ENCODE results near the gene SIGLEC12.
"Not testable (repeated sequence)": the region's sequence is repeated elsewhere in the genome, so short reads cannot be mapped to it uniquely, and the experiment has no call there.

SIGLEC12 gene

GRCh38 chr19:51514866-51515481 lies 13.4 kb upstream of the SIGLEC12 start:
- Histone ChIP-seq H3K27ac (ENCODE audit: low read length) (no peak overlapping the region), H3K4me3 (ENCODE audit: low read depth in 1 of 2, low read length in 2 of 2) (no peak overlapping the region), H3K36me3 (ENCODE audit: control insufficient read depth in 1 of 2, insufficient read depth in 2 of 2, low read length in 2 of 2) (no peaks in the 10 kb centered on the region), H3K9me3 (ENCODE audit: control insufficient read depth in 1 of 2, low read length in 2 of 2) (no peaks in the 10 kb centered on the region), H3K27me3 (ENCODE audit: low read depth, low read length) (no peaks in the 10 kb centered on the region), H3K4me1 (ENCODE audit: control insufficient read depth in 1 of 2, insufficient read depth in 2 of 2, low read length in 2 of 2) (no peaks in the 10 kb centered on the region)

- no peak overlapping the region for H3K4me3 ChIP-seq (ENCODE audit: low read depth in 1 of 2, low read length in 2 of 2)
- no peak overlapping the region for H3K27ac ChIP-seq (ENCODE audit: low read length)
- H3K36me3 ChIP-seq (ENCODE audit: control insufficient read depth in 1 of 2, insufficient read depth in 2 of 2, low read length in 2 of 2), result no peaks in the 10 kb centered on the region
- H3K27me3 ChIP-seq (ENCODE audit: low read depth, low read length), result no peaks in the 10 kb centered on the region
- H3K9me3 ChIP-seq (ENCODE audit: control insufficient read depth in 1 of 2, low read length in 2 of 2), result no peaks in the 10 kb centered on the region
- H3K4me1 ChIP-seq (ENCODE audit: control insufficient read depth in 1 of 2, insufficient read depth in 2 of 2, low read length in 2 of 2), result no peaks in the 10 kb centered on the region
These were observed 12.4 kb upstream of the SIGLEC12 start for GRCh38 chr19:51513968-51514367.

GRCh38 chr19:51511353-51511752 lies 9.8 kb upstream of the SIGLEC12 start:
- H3K4me1 ChIP-seq (ENCODE audit: control insufficient read depth in 1 of 2, insufficient read depth in 2 of 2, low read length in 2 of 2), result no peaks in the 10 kb centered on the region
- no peaks in the 10 kb centered on the region for H3K9me3 ChIP-seq (ENCODE audit: control insufficient read depth in 1 of 2, low read length in 2 of 2)
- H3K4me3 ChIP-seq (ENCODE audit: low read depth in 1 of 2, low read length in 2 of 2), result no peak overlapping the region

GRCh38 chr19:51509823-51510660 lies 8.4 kb upstream of the SIGLEC12 start:
- no peak overlapping the region for H3K27ac ChIP-seq (ENCODE audit: low read length)
- no peaks in the 10 kb centered on the region for H3K36me3 ChIP-seq (ENCODE audit: control insufficient read depth in 1 of 2, insufficient read depth in 2 of 2, low read length in 2 of 2)
- no peaks in the 10 kb centered on the region for H3K4me1 ChIP-seq (ENCODE audit: control insufficient read depth in 1 of 2, insufficient read depth in 2 of 2, low read length in 2 of 2)
- no peak overlapping the region for H3K4me3 ChIP-seq (ENCODE audit: low read depth in 1 of 2, low read length in 2 of 2)
- no peaks in the 10 kb centered on the region for H3K27me3 ChIP-seq (ENCODE audit: low read depth, low read length)
- no peaks in the 10 kb centered on the region for H3K9me3 ChIP-seq (ENCODE audit: control insufficient read depth in 1 of 2, low read length in 2 of 2)

More at GRCh38 chr19:51511353-51511752, 9.8 kb upstream of the SIGLEC12 start:
- Histone ChIP-seq H3K27me3 (ENCODE audit: low read depth, low read length) (no peaks in the 10 kb centered on the region), H3K36me3 (ENCODE audit: control insufficient read depth in 1 of 2, insufficient read depth in 2 of 2, low read length in 2 of 2) (no peaks in the 10 kb centered on the region), H3K27ac (ENCODE audit: low read length) (no peak overlapping the region)

GRCh38 chr19:51508059-51508733 lies 6.6 kb upstream of the SIGLEC12 start:
- H3K4me1 ChIP-seq (ENCODE audit: control insufficient read depth in 1 of 2, insufficient read depth in 2 of 2, low read length in 2 of 2), result no peaks in the 10 kb centered on the region
- H3K4me3 ChIP-seq (ENCODE audit: low read depth in 1 of 2, low read length in 2 of 2), result no peak overlapping the region
- no peaks in the 10 kb centered on the region for H3K27me3 ChIP-seq (ENCODE audit: low read depth, low read length)
- no peak overlapping the region for H3K27ac ChIP-seq (ENCODE audit: low read length)
- peaks cover 0 to 2% of the 10 kb centered on the region in 2 donors for H3K9me3 ChIP-seq (ENCODE audit: control insufficient read depth in 1 of 2, low read length in 2 of 2)
- H3K36me3 ChIP-seq (ENCODE audit: control insufficient read depth in 1 of 2, insufficient read depth in 2 of 2, low read length in 2 of 2), result no peaks in the 10 kb centered on the region

- no peaks in the 10 kb centered on the region for H3K4me1 ChIP-seq (ENCODE audit: control insufficient read depth in 1 of 2, insufficient read depth in 2 of 2, low read length in 2 of 2)
- no peak overlapping the region for H3K4me3 ChIP-seq (ENCODE audit: low read depth in 1 of 2, low read length in 2 of 2)
- no peaks in the 10 kb centered on the region for H3K27me3 ChIP-seq (ENCODE audit: low read depth, low read length)
- H3K36me3 ChIP-seq (ENCODE audit: control insufficient read depth in 1 of 2, insufficient read depth in 2 of 2, low read length in 2 of 2), result no peaks in the 10 kb centered on the region
- H3K9me3 ChIP-seq (ENCODE audit: control insufficient read depth in 1 of 2, low read length in 2 of 2), result peaks cover 0 to 2% of the 10 kb centered on the region in 2 donors
- H3K27ac ChIP-seq (ENCODE audit: low read length), result no peak overlapping the region
These were observed 6.0 kb upstream of the SIGLEC12 start for GRCh38 chr19:51507640-51508058.

- Histone ChIP-seq H3K4me3 (ENCODE audit: low read depth in 1 of 2, low read length in 2 of 2) (no peak overlapping the region), H3K36me3 (ENCODE audit: control insufficient read depth in 1 of 2, insufficient read depth in 2 of 2, low read length in 2 of 2) (no peaks in the 10 kb centered on the region), H3K9me3 (ENCODE audit: control insufficient read depth in 1 of 2, low read length in 2 of 2) (peaks cover 0 to 2% of the 10 kb centered on the region in 2 donors), H3K27me3 (ENCODE audit: low read depth, low read length) (no peaks in the 10 kb centered on the region), H3K27ac (ENCODE audit: low read length) (no peak overlapping the region), H3K4me1 (ENCODE audit: control insufficient read depth in 1 of 2, insufficient read depth in 2 of 2, low read length in 2 of 2) (no peaks in the 10 kb centered on the region)
These were observed 5.6 kb upstream of the SIGLEC12 start for GRCh38 chr19:51507192-51507591.

- Histone ChIP-seq H3K36me3 (ENCODE audit: control insufficient read depth in 1 of 2, insufficient read depth in 2 of 2, low read length in 2 of 2) (no peaks in the 10 kb centered on the region), H3K9me3 (ENCODE audit: control insufficient read depth in 1 of 2, low read length in 2 of 2) (peaks cover 0 to 2% of the 10 kb centered on the region in 2 donors), H3K4me1 (ENCODE audit: control insufficient read depth in 1 of 2, insufficient read depth in 2 of 2, low read length in 2 of 2) (no peaks in the 10 kb centered on the region), H3K27ac (ENCODE audit: low read length) (no peak overlapping the region), H3K27me3 (ENCODE audit: low read depth, low read length) (no peaks in the 10 kb centered on the region), H3K4me3 (ENCODE audit: low read depth in 1 of 2, low read length in 2 of 2) (no peak overlapping the region)
These were observed 4.3 kb upstream of the SIGLEC12 start for GRCh38 chr19:51505904-51506303.

GRCh38 chr19:51503896-51504295 lies 2.3 kb upstream of the SIGLEC12 start:
- Histone ChIP-seq H3K4me3 (ENCODE audit: low read depth in 1 of 2, low read length in 2 of 2) (no peak overlapping the region), H3K27me3 (ENCODE audit: low read depth, low read length) (no peaks in the 10 kb centered on the region), H3K4me1 (ENCODE audit: control insufficient read depth in 1 of 2, insufficient read depth in 2 of 2, low read length in 2 of 2) (no peaks in the 10 kb centered on the region), H3K36me3 (ENCODE audit: control insufficient read depth in 1 of 2, insufficient read depth in 2 of 2, low read length in 2 of 2) (no peaks in the 10 kb centered on the region), H3K9me3 (ENCODE audit: control insufficient read depth in 1 of 2, low read length in 2 of 2) (peaks cover 0 to 2% of the 10 kb centered on the region in 2 donors), H3K27ac (ENCODE audit: low read length) (no peak overlapping the region)

GRCh38 chr19:51503286-51503817 lies 1.8 kb upstream of the SIGLEC12 start:
- H3K27ac ChIP-seq (ENCODE audit: low read length), result no peak overlapping the region
- H3K9me3 ChIP-seq (ENCODE audit: control insufficient read depth in 1 of 2, low read length in 2 of 2), result peaks cover 0 to 2% of the 10 kb centered on the region in 2 donors
- no peaks in the 10 kb centered on the region for H3K27me3 ChIP-seq (ENCODE audit: low read depth, low read length)
- H3K4me1 ChIP-seq (ENCODE audit: control insufficient read depth in 1 of 2, insufficient read depth in 2 of 2, low read length in 2 of 2), result no peaks in the 10 kb centered on the region
- H3K36me3 ChIP-seq (ENCODE audit: control insufficient read depth in 1 of 2, insufficient read depth in 2 of 2, low read length in 2 of 2), result no peaks in the 10 kb centered on the region
- no peak overlapping the region for H3K4me3 ChIP-seq (ENCODE audit: low read depth in 1 of 2, low read length in 2 of 2)

GRCh38 chr19:51500931-51501330 lies 669 bp downstream of the SIGLEC12 start:
- not testable (repeated sequence) for H3K4me3 ChIP-seq (ENCODE audit: low read depth in 1 of 2, low read length in 2 of 2); H3K27ac ChIP-seq (ENCODE audit: low read length); H3K4me1 ChIP-seq (ENCODE audit: control insufficient read depth in 1 of 2, insufficient read depth in 2 of 2, low read length in 2 of 2); H3K36me3 ChIP-seq (ENCODE audit: control insufficient read depth in 1 of 2, insufficient read depth in 2 of 2, low read length in 2 of 2); H3K9me3 ChIP-seq (ENCODE audit: control insufficient read depth in 1 of 2, low read length in 2 of 2); H3K27me3 ChIP-seq (ENCODE audit: low read depth, low read length)

Measured in muscle layer of duodenum (tissue), 2 donors.